DOHH2 (cell line): ENCODE data around the gene STRN4.

Experiments
- CTCF ChIP-seq: fragments of 200-600 bp; sonication (generic); IDR thresholded peaks from one replicate; pipeline ENCODE4 v1.5.1; 2014; ENCODE audit warnings: antibody characterized with exemption, mild to moderate bottlenecking, low read depth, low read length; ENCODE audit not compliant: poor library complexity, severe bottlenecking
- EZH2phosphoT487 ChIP-seq: fragments of 200-600 bp; sonication (generic); IDR thresholded peaks from 2 replicates; pipeline ENCODE4 v1.6.1; 2017; ENCODE audit warnings: borderline replicate concordance, mild to moderate bottlenecking, antibody characterized with exemption, low read length, moderate library complexity, mixed read lengths

GRCh38 chr19:46755853-46756543 lies 9.7 kb upstream of the STRN4 start:
- TF ChIP-seq CTCF, result no peak
- TF ChIP-seq EZH2phosphoT487, result no peak
